Neutrophil (primary cell): Measurements from ENCODE around the gene PRKN.

Source experiments
- H3K27ac ChIP-seq: fragments of 200-600 bp; sonication (generic); 2 replicates; pipeline ENCODE4 v1.5.1; 2016; ENCODE audit warnings: mild to moderate bottlenecking, moderate library complexity
- H3K27me3 ChIP-seq: fragments of 200-600 bp; sonication (generic); 2 replicates; pipeline ENCODE4 v1.6.0; 2016; ENCODE audit warnings: mild to moderate bottlenecking
- H3K36me3 ChIP-seq: fragments of 200-600 bp; sonication (generic); 2 replicates; pipeline ENCODE4 v1.5.1; 2017
- H3K4me1 ChIP-seq, 2 experiments: fragments of 200-600 bp in 1 of 2; sonication (generic) in 1 of 2; 1 replicate in 1 of 2; 2 replicates in 1 of 2; pipeline versions ENCODE4 v1.5.1 to v1.6.1; 2013 to 2016; ENCODE audit warnings: low read depth in 1 of 2, low read length in 1 of 2, mild to moderate bottlenecking in 1 of 2, moderate library complexity in 1 of 2; ENCODE audit not compliant: control insufficient read depth in 1 of 2, insufficient read depth in 1 of 2
- H3K4me3 ChIP-seq, 2 experiments: fragments of 200-600 bp in 1 of 2; sonication (generic) in 1 of 2; 1 replicate in 1 of 2; 2 replicates in 1 of 2; pipeline ENCODE4 v1.5.1; 2013 to 2016; ENCODE audit warnings: low read depth in 1 of 2, low read length in 1 of 2, mild to moderate bottlenecking in 1 of 2, moderate library complexity in 1 of 2
- H3K9me3 ChIP-seq: fragments of 200-600 bp; sonication (generic); 2 replicates; pipeline ENCODE4 v1.5.1; 2016
- TF ChIP-seq, protein P1 (sequence below): fragments of 200-600 bp; sonication (generic); IDR thresholded peaks from 2 replicates; pipeline ENCODE4 v1.5.1; 2016; ENCODE audit warnings: antibody characterized with exemption

Gene PRKN

DNA sequence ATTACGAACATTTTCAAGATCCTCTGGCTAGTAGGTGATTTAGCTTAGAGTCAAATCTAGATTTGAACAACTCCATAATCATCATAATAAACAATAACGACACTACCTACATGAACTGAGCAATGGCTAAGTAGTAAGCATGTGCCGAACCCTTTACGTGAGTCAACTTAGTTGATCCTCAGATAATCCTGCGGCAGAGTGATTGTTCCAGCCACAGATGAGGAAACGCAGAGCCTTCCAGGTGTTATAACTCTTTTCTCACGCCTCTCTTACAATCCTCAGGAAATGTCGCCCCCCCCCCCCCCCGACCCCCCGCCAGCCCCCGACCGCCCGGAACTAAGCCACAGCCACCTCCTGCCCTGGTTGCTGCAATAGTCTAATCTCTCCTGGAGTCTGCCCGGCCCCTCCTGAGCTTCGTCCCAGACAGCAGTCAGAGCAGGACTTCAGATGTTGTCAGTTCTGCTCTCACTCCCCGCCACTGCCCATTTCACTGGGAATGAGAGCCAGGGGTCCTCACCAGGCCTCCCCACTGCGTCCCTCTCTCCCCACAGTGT, 1312.2 kb downstream of the PRKN start:
- TF ChIP-seq, protein P1, sequence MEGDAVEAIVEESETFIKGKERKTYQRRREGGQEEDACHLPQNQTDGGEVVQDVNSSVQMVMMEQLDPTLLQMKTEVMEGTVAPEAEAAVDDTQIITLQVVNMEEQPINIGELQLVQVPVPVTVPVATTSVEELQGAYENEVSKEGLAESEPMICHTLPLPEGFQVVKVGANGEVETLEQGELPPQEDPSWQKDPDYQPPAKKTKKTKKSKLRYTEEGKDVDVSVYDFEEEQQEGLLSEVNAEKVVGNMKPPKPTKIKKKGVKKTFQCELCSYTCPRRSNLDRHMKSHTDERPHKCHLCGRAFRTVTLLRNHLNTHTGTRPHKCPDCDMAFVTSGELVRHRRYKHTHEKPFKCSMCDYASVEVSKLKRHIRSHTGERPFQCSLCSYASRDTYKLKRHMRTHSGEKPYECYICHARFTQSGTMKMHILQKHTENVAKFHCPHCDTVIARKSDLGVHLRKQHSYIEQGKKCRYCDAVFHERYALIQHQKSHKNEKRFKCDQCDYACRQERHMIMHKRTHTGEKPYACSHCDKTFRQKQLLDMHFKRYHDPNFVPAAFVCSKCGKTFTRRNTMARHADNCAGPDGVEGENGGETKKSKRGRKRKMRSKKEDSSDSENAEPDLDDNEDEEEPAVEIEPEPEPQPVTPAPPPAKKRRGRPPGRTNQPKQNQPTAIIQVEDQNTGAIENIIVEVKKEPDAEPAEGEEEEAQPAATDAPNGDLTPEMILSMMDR, result no peak
- Histone ChIP-seq H3K4me3 (no peak overlapping the region), H3K27ac (no peak overlapping the region), H3K27me3 (peaks cover 6% of the 10 kb centered on the region), H3K4me1 (no peaks in the 10 kb centered on the region), H3K36me3 (no peaks in the 10 kb centered on the region), H3K9me3 (no peaks in the 10 kb centered on the region)

DNA sequence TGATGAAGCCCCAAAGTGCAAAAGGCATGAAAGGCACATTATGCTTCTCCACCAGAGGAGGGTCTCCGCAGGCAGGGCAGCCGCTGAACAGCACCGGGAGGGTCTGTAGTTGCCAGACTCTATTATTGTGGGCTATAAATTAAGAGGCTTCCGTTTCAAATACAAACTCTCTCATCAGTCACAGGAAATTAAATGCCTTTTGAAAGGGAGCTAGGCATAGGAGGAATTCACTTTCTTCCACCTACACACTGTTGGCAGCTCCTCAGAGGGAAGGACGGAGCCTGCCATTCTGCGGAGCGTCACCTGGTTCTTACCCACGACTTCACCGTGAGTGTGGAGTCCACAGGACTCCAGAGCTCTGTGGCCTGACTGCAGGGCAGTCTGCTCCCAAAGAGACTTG, 1312.9 kb downstream of the PRKN start:
- Histone ChIP-seq H3K4me1 (no peaks in the 10 kb centered on the region), H3K4me3 (no peak overlapping the region), H3K27ac (no peak overlapping the region), H3K27me3 (peaks cover 6% of the 10 kb centered on the region), H3K9me3 (no peaks in the 10 kb centered on the region), H3K36me3 (no peaks in the 10 kb centered on the region)
- TF ChIP-seq, protein P1, result no peak

DNA sequence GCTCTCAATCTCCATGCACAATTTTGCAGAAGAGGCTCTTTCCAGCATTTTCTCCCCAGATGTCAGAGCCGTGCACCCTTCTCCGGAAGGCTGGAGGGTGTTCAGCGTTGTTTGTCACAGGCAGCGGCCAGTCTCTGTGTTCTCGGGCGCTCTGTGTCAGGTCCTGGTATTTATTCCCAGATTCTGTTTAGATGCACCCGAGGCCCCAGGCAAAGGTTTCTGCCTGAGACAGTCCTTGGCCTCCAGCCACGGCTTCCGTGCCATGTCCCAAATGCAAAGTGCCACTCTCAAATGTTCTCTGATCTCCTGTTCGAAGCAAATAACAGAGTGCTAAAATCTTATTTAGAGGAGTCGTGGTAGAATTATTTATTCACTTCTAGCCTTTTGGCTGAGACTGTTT, 1313.4 kb downstream of the PRKN start:
- Histone ChIP-seq H3K4me1 (no peaks in the 10 kb centered on the region), H3K4me3 (no peak overlapping the region), H3K27ac (no peak overlapping the region), H3K36me3 (no peaks in the 10 kb centered on the region), H3K27me3 (peaks cover 6% of the 10 kb centered on the region), H3K9me3 (no peaks in the 10 kb centered on the region)
- TF ChIP-seq, protein P1, result no peak

DNA sequence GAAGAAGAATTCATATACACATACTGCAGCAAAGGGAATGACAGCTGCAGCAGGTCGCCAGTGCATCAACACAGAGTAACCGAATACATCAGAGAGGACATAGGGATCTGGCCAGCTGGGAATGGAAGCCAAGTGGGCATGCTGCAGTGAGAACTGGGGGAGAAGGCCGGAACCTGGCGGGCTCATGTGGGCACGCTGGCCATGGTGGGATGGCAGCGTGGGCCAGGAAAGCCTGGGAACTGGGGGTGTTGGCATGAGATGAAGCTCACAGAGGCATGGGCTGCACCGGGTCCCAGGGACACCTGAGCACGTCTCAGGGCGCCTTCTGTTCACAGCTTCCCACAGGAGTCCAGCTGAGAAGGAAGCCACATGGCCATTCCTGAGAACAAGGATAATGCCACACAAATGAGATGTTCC, 1314.2 kb downstream of the PRKN start:
- Histone ChIP-seq H3K27me3 (peaks cover 6% of the 10 kb centered on the region), H3K4me3 (no peak overlapping the region), H3K4me1 (no peaks in the 10 kb centered on the region), H3K36me3 (no peaks in the 10 kb centered on the region), H3K9me3 (no peaks in the 10 kb centered on the region), H3K27ac (no peak overlapping the region)
- TF ChIP-seq, protein P1, result no peak

DNA sequence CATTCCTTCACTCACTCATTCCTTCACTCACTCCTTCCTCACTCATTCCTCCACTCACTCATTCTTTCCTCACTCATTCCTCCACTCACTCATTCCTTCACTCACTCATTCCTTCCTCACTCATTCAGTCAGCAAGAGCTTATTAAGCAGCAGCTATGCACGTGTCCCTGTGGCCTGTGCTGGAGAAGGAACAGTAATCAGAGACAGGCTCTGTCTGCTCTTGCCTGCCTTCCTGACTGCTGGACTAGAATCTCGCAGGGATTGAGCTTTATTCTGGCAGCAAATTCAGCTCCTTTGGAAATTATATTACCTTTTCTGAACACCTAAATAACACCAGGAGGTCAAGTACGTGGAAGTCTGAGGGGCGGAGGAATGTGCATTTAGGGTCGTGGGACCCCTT, 1314.8 kb downstream of the PRKN start:
- H3K36me3 ChIP-seq, result no peaks in the 10 kb centered on the region
- peaks cover 6% of the 10 kb centered on the region for H3K27me3 ChIP-seq
- H3K9me3 ChIP-seq, result no peaks in the 10 kb centered on the region
- H3K4me1 ChIP-seq, result no peaks in the 10 kb centered on the region
- no peak overlapping the region for H3K4me3 ChIP-seq
- H3K27ac ChIP-seq, result no peak overlapping the region
- TF ChIP-seq, protein P1, result no peak
